Activated T-cell treated with anti-CD3 and anti-CD28 coated beads, Interleukin-2, amount 50 U/mL, for 4 hours (primary cell): Measurements from ENCODE around the gene NDUFV1. TPM values are rescaled to one million over a fixed set of nuclear protein-coding genes. Genes with fewer than 3 reads are reported as not detected.
A peak's percentile ranks its signal among the peaks of the same experiment; 100 is the strongest.
"Not testable (repeated sequence)": the region's sequence is repeated elsewhere in the genome, so short reads cannot be mapped to it uniquely, and the experiment has no call there.

ENCODE experiments used
- ATAC-seq, 2 donors: fragments of 200-7000 bp; cut with Tn5 transposase; one replicate each; pipeline ENCODE4 v1.10.0; 2021
- DNase-seq: peaks from one replicate; pipeline ENCODE4 v3.0.0-alpha.2; 2020
- H3K27me3 Mint-ChIP-seq: one replicate; pipeline ENCODE4 v1.8.0; 2021; ENCODE audit warnings: low read depth, mixed read lengths
- H3K36me3 Mint-ChIP-seq: one replicate; pipeline ENCODE4 v1.8.0; 2022; ENCODE audit warnings: mixed read lengths; ENCODE audit not compliant: insufficient read depth
- H3K4me1 Mint-ChIP-seq: one replicate; pipeline ENCODE4 v1.8.0; 2021; ENCODE audit warnings: low read depth, mixed read lengths
- H3K4me3 Mint-ChIP-seq: one replicate; pipeline ENCODE4 v1.8.0; 2021; ENCODE audit warnings: mild to moderate bottlenecking, moderate library complexity, mixed read lengths
- H3K9me3 Mint-ChIP-seq: one replicate; pipeline ENCODE4 v1.8.0; 2021; ENCODE audit warnings: mixed read lengths
- total RNA-seq, 3 donors: library from RNA; stranded (reverse); gene quantifications; one replicate each; pipeline ENCODE4 v1.2.1, GENCODE V29; 2021

Gene NDUFV1
- total RNA-seq, 3 donors from 2014 or later, result 338 to 353 (median 350) TPM

DNA sequence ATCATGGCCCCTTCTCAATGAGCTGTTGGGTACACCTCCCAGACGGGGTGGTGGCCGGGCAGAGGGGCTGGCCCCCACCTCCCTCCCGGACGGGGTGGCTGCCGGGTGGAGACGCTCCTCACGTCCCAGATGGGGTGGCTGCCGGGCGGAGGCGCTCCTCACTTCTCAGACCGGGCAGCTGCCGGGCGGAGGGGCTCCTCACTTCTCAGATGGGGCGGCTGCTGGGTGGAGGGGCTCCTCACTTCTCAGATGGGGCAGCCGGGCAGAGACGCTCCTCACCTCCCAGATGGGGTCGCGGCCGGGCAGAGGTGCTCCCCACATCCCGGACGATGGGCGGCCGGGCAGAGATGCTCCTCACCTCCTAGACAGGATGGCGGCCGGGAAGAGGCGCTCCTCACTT is 8.8 kb upstream of the NDUFV1 start:
- H3K4me3 Mint-ChIP-seq, DNase-seq, H3K9me3 Mint-ChIP-seq, ATAC-seq, H3K36me3 Mint-ChIP-seq, H3K4me1 Mint-ChIP-seq: not testable (repeated sequence)
- peaks cover 26% of the 10 kb centered on the region for H3K27me3 Mint-ChIP-seq

- Mint-ChIP-seq H3K9me3 (no peaks in the 10 kb centered on the region), H3K4me3 (no peak overlapping the region), H3K27me3 (peaks cover 28% of the 10 kb centered on the region), H3K4me1 (peaks cover 5% of the 10 kb centered on the region), H3K36me3 (no peaks in the 10 kb centered on the region)
- ATAC-seq (no peak), DNase-seq (no peak)
Measured at GRCh38 chr11:67599149-67599548, 7.6 kb upstream of the NDUFV1 start.

- Mint-ChIP-seq H3K9me3 (no peaks in the 10 kb centered on the region), H3K4me3 (no peak overlapping the region), H3K4me1 (peaks cover 5% of the 10 kb centered on the region), H3K27me3 (peaks cover 28% of the 10 kb centered on the region), H3K36me3 (no peaks in the 10 kb centered on the region)
- ATAC-seq, result no peak
- DNase-seq, result no peak
Measured at GRCh38 chr11:67600324-67601029, 6.3 kb upstream of the NDUFV1 start.

- ATAC-seq, result no peak
- Mint-ChIP-seq H3K36me3 (no peaks in the 10 kb centered on the region), H3K4me1 (peaks cover 9% of the 10 kb centered on the region), H3K27me3 (peaks cover 28% of the 10 kb centered on the region), H3K4me3 (no peak overlapping the region), H3K9me3 (no peaks in the 10 kb centered on the region)
- no peak for DNase-seq
Measured at GRCh38 chr11:67601098-67601497, 5.6 kb upstream of the NDUFV1 start.

DNA sequence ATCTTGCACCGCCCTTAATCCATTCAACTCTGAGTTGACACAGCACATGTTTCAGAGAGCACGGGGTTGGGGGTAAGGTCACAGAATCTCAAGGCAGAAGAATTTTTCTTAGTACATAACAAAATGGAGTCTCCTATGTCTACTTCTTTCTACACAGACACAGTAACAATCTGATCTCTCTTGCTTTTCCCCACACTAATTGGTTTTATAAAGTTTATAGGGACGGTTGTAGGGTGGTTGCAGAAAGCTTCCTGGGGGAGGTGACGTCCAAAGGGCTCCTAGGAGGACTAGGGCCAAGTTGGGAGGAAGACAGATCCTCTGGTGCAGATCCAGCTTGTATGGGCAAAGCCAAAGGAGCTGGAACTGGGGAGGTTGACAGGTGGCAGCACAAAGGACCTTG is 2.6 kb upstream of the NDUFV1 start:
- H3K36me3 Mint-ChIP-seq, H3K9me3 Mint-ChIP-seq, DNase-seq, H3K4me3 Mint-ChIP-seq, ATAC-seq: not testable (repeated sequence)
- H3K4me1 Mint-ChIP-seq, result peaks cover 25% of the 10 kb centered on the region
- peaks cover 28% of the 10 kb centered on the region for H3K27me3 Mint-ChIP-seq

DNA sequence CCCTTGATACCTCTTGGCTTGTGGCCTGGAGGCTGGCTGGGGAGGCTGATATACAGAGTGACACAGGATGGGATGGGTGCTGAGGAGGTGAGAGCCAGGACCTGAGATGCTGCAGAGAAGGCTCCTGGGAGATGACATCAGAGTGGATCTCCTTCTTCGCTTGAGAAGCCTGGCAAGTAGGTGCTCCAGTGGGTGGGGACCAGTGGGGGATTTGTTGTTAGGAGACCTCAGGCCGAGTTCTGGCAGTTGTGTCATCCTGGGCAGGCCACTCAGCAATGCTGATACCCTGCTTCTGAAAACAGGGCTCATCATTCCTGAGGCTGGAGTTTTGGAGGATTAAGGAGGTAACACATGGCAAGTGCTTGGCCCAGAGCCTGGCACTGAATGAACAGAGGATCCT is 1.9 kb upstream of the NDUFV1 start:
- DNase-seq, result no peak
- no peaks in the 10 kb centered on the region for H3K9me3 Mint-ChIP-seq
- H3K4me3 Mint-ChIP-seq, result no peak overlapping the region
- peaks cover 25% of the 10 kb centered on the region for H3K4me1 Mint-ChIP-seq
- peaks cover 12% of the 10 kb centered on the region for H3K36me3 Mint-ChIP-seq
- no peak for ATAC-seq
- H3K27me3 Mint-ChIP-seq, result peaks cover 24% of the 10 kb centered on the region

DNA sequence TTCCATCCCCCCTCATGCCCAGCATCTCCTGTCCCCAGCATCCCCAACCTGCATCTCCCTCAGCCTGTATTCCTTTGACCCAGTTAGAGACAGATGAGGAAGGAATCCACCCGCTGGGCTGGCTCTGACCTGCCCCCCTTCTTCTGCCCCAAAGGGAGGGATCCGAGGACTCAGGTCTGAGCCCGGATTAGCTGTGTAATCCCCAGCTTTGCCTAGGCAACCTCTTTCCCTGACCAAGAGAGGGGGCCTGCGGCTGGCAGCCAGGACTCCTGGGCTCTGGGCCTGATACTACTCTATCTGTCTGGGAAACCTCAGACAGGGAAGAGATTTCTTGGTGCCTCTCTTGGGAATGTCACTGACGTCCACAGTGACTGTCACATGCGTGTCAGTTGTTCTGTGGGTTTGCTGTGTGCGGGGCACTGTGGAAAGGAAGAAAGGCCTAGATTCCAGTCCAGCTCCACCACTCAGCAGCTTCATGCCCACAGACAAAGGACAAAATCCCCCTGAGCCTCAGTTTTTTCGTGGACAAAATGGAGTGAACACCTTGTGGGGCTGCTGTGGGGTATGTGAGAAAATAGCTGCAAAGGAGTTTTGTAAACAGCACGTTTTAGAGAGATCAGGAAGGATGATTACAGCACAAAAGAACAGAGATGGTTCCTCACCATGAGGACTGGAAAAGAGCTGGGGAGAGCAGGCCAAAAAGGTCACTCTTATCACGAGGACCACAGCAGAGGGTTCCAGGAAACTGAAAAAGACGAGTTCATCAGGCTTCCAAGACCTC is 1.3 kb upstream of the NDUFV1 start:
- peaks cover 18% of the 10 kb centered on the region for H3K27me3 Mint-ChIP-seq
- no peaks in the 10 kb centered on the region for H3K9me3 Mint-ChIP-seq
- DNase-seq (no peak), ATAC-seq (no peak)
- peak overlapping the region; percentile 72 for H3K4me3 Mint-ChIP-seq
- peaks cover 24% of the 10 kb centered on the region for H3K4me1 Mint-ChIP-seq
- peaks cover 15% of the 10 kb centered on the region for H3K36me3 Mint-ChIP-seq

DNA sequence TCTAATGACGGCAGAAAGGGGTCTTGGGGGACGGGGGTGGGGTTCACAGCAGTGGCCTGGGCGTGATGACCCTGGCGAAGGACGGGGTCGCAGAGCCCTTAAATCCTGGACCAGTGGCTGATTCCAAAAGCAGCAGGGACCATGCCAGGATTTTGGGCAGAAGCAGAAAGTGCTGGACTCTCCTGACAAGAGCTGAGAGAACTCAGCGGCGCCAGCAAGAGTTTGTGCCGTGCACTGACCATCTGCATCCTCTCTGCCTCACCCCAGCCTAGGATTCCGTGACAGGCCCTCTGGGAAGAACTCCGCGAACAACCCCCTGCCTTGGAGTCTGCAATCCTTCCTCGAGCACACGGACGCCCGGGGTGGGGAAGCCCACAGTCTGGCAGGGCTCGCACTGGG is 644 bp upstream of the NDUFV1 start:
- no peak for DNase-seq
- Mint-ChIP-seq H3K4me1 (peaks cover 20% of the 10 kb centered on the region), H3K27me3 (peaks cover 11% of the 10 kb centered on the region), H3K36me3 (peaks cover 15% of the 10 kb centered on the region), H3K9me3 (no peaks in the 10 kb centered on the region), H3K4me3 (peak overlapping the region; percentile 93)
- no peak for ATAC-seq

- H3K36me3 Mint-ChIP-seq, result peaks cover 22% of the 10 kb centered on the region
- peak overlapping the region; percentile 93 for H3K4me3 Mint-ChIP-seq
- H3K27me3 Mint-ChIP-seq, result peaks cover 6% of the 10 kb centered on the region
- ATAC-seq (no peak), DNase-seq (no peak)
- peaks cover 20% of the 10 kb centered on the region for H3K4me1 Mint-ChIP-seq
- no peaks in the 10 kb centered on the region for H3K9me3 Mint-ChIP-seq
Measured at GRCh38 chr11:67607507-67607906, 771 bp downstream of the NDUFV1 start.

- ATAC-seq, result no peak
- no peaks in the 10 kb centered on the region for H3K9me3 Mint-ChIP-seq
- peaks cover 23% of the 10 kb centered on the region for H3K36me3 Mint-ChIP-seq
- peaks cover 26% of the 10 kb centered on the region for H3K4me1 Mint-ChIP-seq
- H3K27me3 Mint-ChIP-seq, result no peaks in the 10 kb centered on the region
- peak overlapping the region; percentile 93 for H3K4me3 Mint-ChIP-seq
- DNase-seq, result no peak
Measured at GRCh38 chr11:67608486-67608885, 1.8 kb downstream of the NDUFV1 start.

DNA sequence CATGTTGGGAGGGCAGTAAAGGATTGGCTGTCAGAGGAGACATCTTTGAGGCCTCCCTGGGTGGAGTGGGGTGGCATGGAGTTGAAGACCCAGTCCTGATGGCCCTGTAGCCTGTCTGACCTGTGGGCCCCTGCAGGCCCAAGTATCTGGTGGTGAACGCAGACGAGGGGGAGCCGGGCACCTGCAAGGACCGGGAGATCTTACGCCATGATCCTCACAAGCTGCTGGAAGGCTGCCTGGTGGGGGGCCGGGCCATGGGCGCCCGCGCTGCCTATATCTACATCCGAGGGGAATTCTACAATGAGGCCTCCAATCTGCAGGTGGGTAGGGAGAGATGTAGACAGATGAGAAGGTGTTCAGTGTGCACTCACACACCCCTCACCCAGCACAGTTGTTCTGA is 2.6 kb downstream of the NDUFV1 start:
- H3K4me1 Mint-ChIP-seq, result peaks cover 35% of the 10 kb centered on the region
- no peaks in the 10 kb centered on the region for H3K27me3 Mint-ChIP-seq
- H3K36me3 Mint-ChIP-seq, result peaks cover 23% of the 10 kb centered on the region
- no peaks in the 10 kb centered on the region for H3K9me3 Mint-ChIP-seq
- no peak for ATAC-seq
- H3K4me3 Mint-ChIP-seq, result no peak overlapping the region
- DNase-seq, result no peak

DNA sequence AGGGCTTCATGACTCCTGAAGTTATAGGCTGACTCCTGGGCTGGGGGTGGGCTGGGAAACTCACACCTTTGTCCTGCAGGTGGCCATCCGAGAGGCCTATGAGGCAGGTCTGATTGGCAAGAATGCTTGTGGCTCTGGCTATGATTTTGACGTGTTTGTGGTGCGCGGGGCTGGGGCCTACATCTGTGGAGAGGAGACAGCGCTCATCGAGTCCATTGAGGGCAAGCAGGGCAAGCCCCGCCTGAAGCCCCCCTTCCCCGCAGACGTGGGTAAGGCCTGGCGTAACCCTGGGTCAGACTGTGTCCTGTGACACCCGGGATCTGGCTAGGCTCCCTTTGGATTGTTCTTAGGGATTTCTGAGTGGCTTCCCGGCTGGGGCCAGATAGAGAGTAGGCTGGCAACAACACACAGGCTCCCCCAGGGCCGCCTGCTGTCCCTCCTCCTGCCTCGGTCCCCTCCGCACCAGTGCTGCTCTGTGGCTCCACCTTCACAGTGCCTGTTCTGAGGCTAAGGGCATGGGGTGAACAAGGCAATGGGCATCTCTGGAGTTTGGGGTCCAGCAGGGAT is 3.6 kb downstream of the NDUFV1 start:
- H3K27me3 Mint-ChIP-seq, result no peaks in the 10 kb centered on the region
- H3K4me1 Mint-ChIP-seq, result peaks cover 42% of the 10 kb centered on the region
- ATAC-seq, result no peak
- H3K4me3 Mint-ChIP-seq, result no peak overlapping the region
- peaks cover 23% of the 10 kb centered on the region for H3K36me3 Mint-ChIP-seq
- no peak for DNase-seq
- H3K9me3 Mint-ChIP-seq, result no peaks in the 10 kb centered on the region

DNA sequence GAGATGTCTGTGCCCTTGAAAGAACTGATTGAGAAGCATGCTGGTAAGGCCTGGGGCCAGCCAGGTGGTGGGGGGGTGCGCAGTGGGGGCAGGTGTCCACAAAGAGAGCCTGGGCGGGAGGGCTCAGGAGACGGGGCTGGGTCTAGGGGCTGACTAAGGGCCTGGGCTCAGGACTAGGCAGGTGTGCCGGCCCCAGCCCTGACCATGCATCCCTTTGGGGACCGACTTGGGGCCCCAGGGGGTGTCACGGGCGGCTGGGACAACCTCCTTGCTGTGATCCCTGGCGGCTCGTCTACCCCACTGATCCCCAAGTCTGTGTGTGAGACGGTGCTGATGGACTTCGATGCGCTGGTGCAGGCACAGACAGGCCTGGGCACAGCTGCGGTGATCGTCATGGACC is 4.4 kb downstream of the NDUFV1 start:
- no peak for ATAC-seq
- peaks cover 38% of the 10 kb centered on the region for H3K4me1 Mint-ChIP-seq
- peaks cover 23% of the 10 kb centered on the region for H3K36me3 Mint-ChIP-seq
- no peak for DNase-seq
- H3K9me3 Mint-ChIP-seq, result no peaks in the 10 kb centered on the region
- H3K27me3 Mint-ChIP-seq, result no peaks in the 10 kb centered on the region
- no peak overlapping the region for H3K4me3 Mint-ChIP-seq

DNA sequence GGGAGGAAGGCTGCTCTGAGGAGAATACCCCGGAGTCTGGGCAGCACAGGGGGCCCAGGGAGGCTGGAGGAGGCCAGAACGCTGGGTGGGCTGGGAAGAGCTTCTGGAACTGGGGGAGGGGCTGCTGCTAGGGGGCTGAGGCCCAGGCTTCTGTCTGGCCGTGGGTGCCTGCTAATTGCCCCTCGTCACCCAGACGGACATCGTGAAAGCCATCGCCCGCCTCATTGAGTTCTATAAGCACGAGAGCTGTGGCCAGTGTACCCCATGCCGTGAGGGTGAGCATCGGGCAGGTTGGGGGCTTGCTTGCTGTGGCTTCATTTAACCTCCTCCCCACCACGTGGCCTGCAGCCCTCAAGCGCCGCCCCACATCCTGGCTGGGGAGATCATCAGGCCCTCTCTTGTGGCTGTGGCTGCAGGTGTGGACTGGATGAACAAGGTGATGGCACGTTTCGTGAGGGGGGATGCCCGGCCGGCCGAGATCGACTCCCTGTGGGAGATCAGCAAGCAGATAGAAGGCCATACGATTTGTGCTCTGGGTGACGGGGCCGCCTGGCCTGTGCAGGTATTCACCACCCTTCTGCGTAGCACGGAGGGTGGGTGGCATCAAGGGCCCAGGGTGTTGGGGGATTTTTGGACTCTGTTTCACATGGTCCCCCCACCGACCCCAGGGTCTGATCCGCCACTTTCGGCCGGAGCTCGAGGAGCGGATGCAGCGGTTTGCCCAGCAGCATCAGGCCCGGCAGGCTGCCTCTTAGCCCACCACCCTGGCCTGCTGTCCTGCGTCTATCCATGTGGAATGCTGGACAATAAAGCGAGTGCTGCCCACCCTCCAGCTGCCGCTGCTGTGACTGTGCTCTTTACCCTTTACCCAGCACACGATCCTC is 5.2 kb downstream of the NDUFV1 start:
- Mint-ChIP-seq H3K36me3 (peaks cover 23% of the 10 kb centered on the region), H3K4me3 (no peak overlapping the region), H3K27me3 (no peaks in the 10 kb centered on the region), H3K9me3 (no peaks in the 10 kb centered on the region), H3K4me1 (peaks cover 36% of the 10 kb centered on the region)
- no peak for ATAC-seq
- DNase-seq, result no peak
